Effector memory CD4-positive, alpha-beta T cell (primary cell): ENCODE results near the gene XRCC2.

Experiments used
- DNase-seq, 3 donors: peaks; one replicate each; pipeline ENCODE4 v3.0.0-alpha.2; 2020
- H3K27ac ChIP-seq: 2 replicates; pipeline ENCODE4 v1.7.0; 2013; ENCODE audit warnings: mild to moderate bottlenecking, low read length, moderate library complexity; ENCODE audit not compliant: insufficient read depth, poor library complexity, severe bottlenecking
- H3K27me3 ChIP-seq: replicated peaks from 2 replicates; pipeline ENCODE4 v1.7.0; 2013; ENCODE audit warnings: mild to moderate bottlenecking, low read length; ENCODE audit not compliant: insufficient read depth, control insufficient read depth, poor library complexity, severe bottlenecking
- H3K36me3 ChIP-seq: 2 replicates; pipeline ENCODE4 v1.7.0; 2013; ENCODE audit warnings: mild to moderate bottlenecking, low read length, moderate library complexity; ENCODE audit not compliant: control insufficient read depth, insufficient read depth
- H3K4me1 ChIP-seq: 2 replicates; pipeline ENCODE4 v1.7.0; 2013; ENCODE audit warnings: low read length, mild to moderate bottlenecking; ENCODE audit not compliant: control insufficient read depth, insufficient read depth, poor library complexity, severe bottlenecking
- H3K4me3 ChIP-seq: 2 replicates; pipeline ENCODE4 v1.7.0; 2013; ENCODE audit warnings: low read length, low read depth, mild to moderate bottlenecking; ENCODE audit not compliant: insufficient read depth, poor library complexity, severe bottlenecking
- H3K9me3 ChIP-seq: 2 replicates; pipeline ENCODE4 v1.7.0; 2013; ENCODE audit warnings: mild to moderate bottlenecking, low read length, moderate library complexity; ENCODE audit not compliant: control insufficient read depth

The XRCC2 gene

GRCh38 chr7:152597507-152597906 is 78.4 kb downstream of the XRCC2 start:
- Histone ChIP-seq H3K27me3 (no peaks in the 10 kb centered on the region), H3K4me1 (no peaks in the 10 kb centered on the region), H3K9me3 (no peaks in the 10 kb centered on the region), H3K36me3 (no peaks in the 10 kb centered on the region), H3K4me3 (no peak overlapping the region), H3K27ac (no peak overlapping the region)
- no peak for DNase-seq

GRCh38 chr7:152596824-152597223 is 79.1 kb downstream of the XRCC2 start:
- H3K9me3 ChIP-seq: no peaks in the 10 kb centered on the region
- no peaks in the 10 kb centered on the region for H3K36me3 ChIP-seq
- no peaks in the 10 kb centered on the region for H3K4me1 ChIP-seq
- H3K27ac ChIP-seq: no peak overlapping the region
- no peak overlapping the region for H3K4me3 ChIP-seq
- H3K27me3 ChIP-seq: no peaks in the 10 kb centered on the region
- DNase-seq: no peak
